ENCODE results near the gene HYDIN.

HYDIN gene

DNA sequence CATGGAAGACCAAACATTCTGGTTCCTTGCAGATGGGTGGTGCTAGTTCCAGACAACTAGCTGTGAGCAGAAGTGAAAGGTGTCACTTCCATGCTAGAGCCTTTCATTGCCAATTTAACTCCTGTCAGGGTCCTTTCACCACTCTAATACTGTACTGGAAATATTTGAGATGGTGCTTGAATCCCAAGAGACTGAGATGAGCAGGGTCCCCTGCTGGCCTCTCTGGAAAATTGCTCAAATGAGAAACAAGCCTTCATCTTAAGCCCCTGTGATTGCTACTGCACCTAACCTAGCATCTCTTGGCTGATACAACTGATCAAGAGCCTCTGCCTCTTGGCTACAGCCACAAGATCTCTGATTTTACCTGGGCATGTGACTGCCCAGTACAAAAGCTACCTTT is 422.2 kb downstream of the HYDIN start:
- Histone ChIP-seq H3K27ac (ENCODE audit: low read depth, low read length) (no peak overlapping the region), H3K4me1 (ENCODE audit: control insufficient read depth in 5 of 5, insufficient read depth in 5 of 5, low read length in 5 of 5) (no peaks in the 10 kb centered on the region), H3K4me3 (ENCODE audit: low read depth in 1 of 5, low read length in 5 of 5) (no peak overlapping the region), H3K36me3 (ENCODE audit: control insufficient read depth in 5 of 5, insufficient read depth in 5 of 5, low read length in 5 of 5) (no peaks in the 10 kb centered on the region), H3K9me3 (ENCODE audit: control insufficient read depth in 5 of 5, low read length in 5 of 5) (peaks cover 3 to 14% (median 9%) of the 10 kb centered on the region in 5 donors), H3K9ac (ENCODE audit: low read length in 5 of 5) (no peak overlapping the region), H3K27me3 (ENCODE audit: control insufficient read depth in 5 of 5, insufficient read depth in 4 of 5, low read length in 5 of 5) (peaks cover 4 to 24% (median 6%) of the 10 kb centered on the region in 5 donors)

GRCh38 chr16:70805787-70806186 is 424.7 kb downstream of the HYDIN start:
- Histone ChIP-seq H3K9ac (ENCODE audit: low read length in 5 of 5) (no peak overlapping the region), H3K9me3 (ENCODE audit: control insufficient read depth in 5 of 5, low read length in 5 of 5) (peaks cover 3 to 14% (median 9%) of the 10 kb centered on the region in 5 donors), H3K4me1 (ENCODE audit: control insufficient read depth in 5 of 5, insufficient read depth in 5 of 5, low read length in 5 of 5) (peaks cover 0 to 6% (median 5%) of the 10 kb centered on the region in 5 donors), H3K27me3 (ENCODE audit: control insufficient read depth in 5 of 5, insufficient read depth in 4 of 5, low read length in 5 of 5) (peaks cover 4 to 24% (median 6%) of the 10 kb centered on the region in 5 donors), H3K27ac (ENCODE audit: low read depth, low read length) (no peak overlapping the region), H3K4me3 (ENCODE audit: low read depth in 1 of 5, low read length in 5 of 5) (no peak overlapping the region), H3K36me3 (ENCODE audit: control insufficient read depth in 5 of 5, insufficient read depth in 5 of 5, low read length in 5 of 5) (no peaks in the 10 kb centered on the region)

DNA sequence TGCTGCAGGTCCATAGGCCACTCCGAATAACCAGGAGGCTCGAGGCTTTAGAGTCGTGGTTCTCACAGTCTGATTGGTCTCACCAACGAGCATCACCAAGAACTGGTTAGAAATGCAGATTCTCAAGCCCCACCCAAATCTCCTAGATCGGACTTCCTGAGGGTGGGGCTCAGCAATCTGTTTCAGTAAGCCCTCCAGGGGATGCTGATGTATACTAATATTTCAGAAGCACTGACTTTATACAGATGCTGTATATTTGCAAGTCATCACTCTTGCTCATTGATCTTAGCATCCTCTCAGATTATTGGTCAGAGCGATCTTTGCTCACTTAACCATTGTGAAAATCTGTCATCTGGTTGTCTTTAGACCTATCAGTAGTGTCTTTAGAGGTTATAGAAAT is 425.1 kb downstream of the HYDIN start:
- Histone ChIP-seq H3K36me3 (ENCODE audit: control insufficient read depth in 5 of 5, insufficient read depth in 5 of 5, low read length in 5 of 5) (no peaks in the 10 kb centered on the region), H3K9me3 (ENCODE audit: control insufficient read depth in 5 of 5, low read length in 5 of 5) (peaks cover 3 to 14% (median 9%) of the 10 kb centered on the region in 5 donors), H3K27me3 (ENCODE audit: control insufficient read depth in 5 of 5, insufficient read depth in 4 of 5, low read length in 5 of 5) (peaks cover 4 to 24% (median 6%) of the 10 kb centered on the region in 5 donors)

DNA sequence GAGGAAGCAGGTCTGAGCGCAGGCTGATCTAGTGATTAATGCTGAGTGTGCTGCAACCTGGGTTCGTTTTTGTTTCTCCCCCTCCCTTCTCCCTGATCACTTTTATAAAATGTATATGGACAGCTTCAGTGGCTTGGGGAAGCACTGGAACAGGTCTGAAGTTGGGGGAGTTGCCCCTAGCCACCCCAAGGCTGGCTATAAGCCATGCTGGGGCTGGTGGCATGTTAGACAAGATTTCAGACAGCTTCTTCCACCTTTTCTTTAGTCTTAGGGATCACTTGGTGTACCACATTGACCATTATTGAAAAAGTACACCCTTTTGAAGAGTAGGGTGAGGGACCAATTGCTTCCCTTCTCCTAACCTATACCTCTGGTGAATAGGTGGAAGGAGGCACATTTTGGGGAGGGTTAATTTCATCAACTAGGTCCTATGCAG is 425.8 kb downstream of the HYDIN start:
- H3K9me3 ChIP-seq (ENCODE audit: control insufficient read depth in 5 of 5, low read length in 5 of 5): peaks cover 3 to 14% (median 9%) of the 10 kb centered on the region in 5 donors
- no peaks in the 10 kb centered on the region for H3K36me3 ChIP-seq (ENCODE audit: control insufficient read depth in 5 of 5, insufficient read depth in 5 of 5, low read length in 5 of 5)
- H3K4me1 ChIP-seq (ENCODE audit: control insufficient read depth in 5 of 5, insufficient read depth in 5 of 5, low read length in 5 of 5): peaks cover 4 to 15% (median 15%) of the 10 kb centered on the region in 5 donors
- H3K4me3 ChIP-seq (ENCODE audit: low read depth in 1 of 5, low read length in 5 of 5): no peak overlapping the region
- no peak overlapping the region for H3K27ac ChIP-seq (ENCODE audit: low read depth, low read length)
- H3K27me3 ChIP-seq (ENCODE audit: control insufficient read depth in 5 of 5, insufficient read depth in 4 of 5, low read length in 5 of 5): peaks cover 2 to 20% (median 5%) of the 10 kb centered on the region in 5 donors
- no peak overlapping the region for H3K9ac ChIP-seq (ENCODE audit: low read length in 5 of 5)

More for the DNA sequence above, 425.1 kb downstream of the HYDIN start:
- Histone ChIP-seq H3K4me3 (ENCODE audit: low read depth in 1 of 5, low read length in 5 of 5) (no peak overlapping the region), H3K4me1 (ENCODE audit: control insufficient read depth in 5 of 5, insufficient read depth in 5 of 5, low read length in 5 of 5) (peaks cover under 1 to 9% (median 8%) of the 10 kb centered on the region in 5 donors), H3K9ac (ENCODE audit: low read length in 5 of 5) (no peak overlapping the region), H3K27ac (ENCODE audit: low read depth, low read length) (no peak overlapping the region)

DNA sequence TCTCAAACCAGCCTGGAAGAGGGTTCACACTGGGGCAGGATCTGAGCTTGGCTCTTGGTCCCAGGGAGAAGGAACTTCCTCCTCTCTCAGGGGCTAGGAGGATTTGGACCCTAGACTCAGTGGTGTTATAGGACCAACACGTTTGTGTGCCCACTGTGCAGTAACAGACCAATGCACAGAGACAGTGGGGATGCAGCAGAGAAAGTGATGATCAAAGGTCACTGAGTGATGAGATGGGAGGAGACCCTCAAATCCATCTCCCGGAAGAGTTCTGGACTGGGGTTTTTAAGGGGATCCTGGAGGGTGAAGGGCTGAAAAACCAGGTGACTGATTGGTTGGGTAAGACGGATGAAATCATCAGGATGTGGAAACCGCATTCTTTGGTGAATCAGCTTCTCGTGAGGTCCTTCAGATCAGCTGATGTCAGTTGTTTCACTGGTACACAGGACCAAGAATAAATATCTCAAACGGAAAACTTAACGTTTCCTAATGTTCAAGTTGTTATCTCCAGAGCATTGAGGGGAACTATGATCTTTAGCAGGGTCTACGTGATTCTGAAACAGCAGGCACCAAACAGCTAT is 426.3 kb downstream of the HYDIN start:
- H3K9me3 ChIP-seq (ENCODE audit: control insufficient read depth in 5 of 5, low read length in 5 of 5): peaks cover 3 to 14% (median 9%) of the 10 kb centered on the region in 5 donors
- no peaks in the 10 kb centered on the region for H3K36me3 ChIP-seq (ENCODE audit: control insufficient read depth in 5 of 5, insufficient read depth in 5 of 5, low read length in 5 of 5)
- H3K4me3 ChIP-seq (ENCODE audit: low read depth in 1 of 5, low read length in 5 of 5): no peak overlapping the region
- H3K4me1 ChIP-seq (ENCODE audit: control insufficient read depth in 5 of 5, insufficient read depth in 5 of 5, low read length in 5 of 5): peaks cover 4 to 20% (median 20%) of the 10 kb centered on the region in 5 donors
- H3K9ac ChIP-seq (ENCODE audit: low read length in 5 of 5): no peak overlapping the region
- peaks cover 0 to 15% (median 5%) of the 10 kb centered on the region in 5 donors for H3K27me3 ChIP-seq (ENCODE audit: control insufficient read depth in 5 of 5, insufficient read depth in 4 of 5, low read length in 5 of 5)
- H3K27ac ChIP-seq (ENCODE audit: low read depth, low read length): no peak overlapping the region

DNA sequence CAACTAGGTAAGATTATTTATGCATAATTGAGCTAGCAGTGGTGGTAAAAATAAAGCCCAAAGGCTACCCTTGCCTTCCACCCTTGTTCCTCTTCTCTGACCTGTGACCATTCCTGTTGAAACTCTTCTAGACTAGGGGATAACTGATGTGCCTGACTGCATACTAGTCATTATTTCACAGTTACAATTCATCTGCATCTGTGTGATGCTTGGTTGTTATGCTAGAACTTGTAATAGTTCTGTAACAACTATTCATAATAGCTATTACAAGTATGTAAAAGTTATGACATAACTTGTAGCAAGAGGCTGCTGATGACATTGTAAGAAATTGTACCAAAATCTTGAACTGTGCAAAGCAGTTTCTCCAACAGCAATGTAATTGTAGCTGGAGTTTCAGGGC is 427.2 kb downstream of the HYDIN start:
- peaks cover 0 to 6% (median 3%) of the 10 kb centered on the region in 5 donors for H3K36me3 ChIP-seq (ENCODE audit: control insufficient read depth in 5 of 5, insufficient read depth in 5 of 5, low read length in 5 of 5)
- peaks cover 0 to 13% (median 0%) of the 10 kb centered on the region in 5 donors for H3K27me3 ChIP-seq (ENCODE audit: control insufficient read depth in 5 of 5, insufficient read depth in 4 of 5, low read length in 5 of 5)
- no peak overlapping the region for H3K27ac ChIP-seq (ENCODE audit: low read depth, low read length)
- no peak overlapping the region for H3K4me3 ChIP-seq (ENCODE audit: low read depth in 1 of 5, low read length in 5 of 5)
- no peak overlapping the region for H3K9ac ChIP-seq (ENCODE audit: low read length in 5 of 5)
- peaks cover 3 to 14% (median 9%) of the 10 kb centered on the region in 5 donors for H3K9me3 ChIP-seq (ENCODE audit: control insufficient read depth in 5 of 5, low read length in 5 of 5)
- H3K4me1 ChIP-seq (ENCODE audit: control insufficient read depth in 5 of 5, insufficient read depth in 5 of 5, low read length in 5 of 5): peaks cover 4 to 23% (median 22%) of the 10 kb centered on the region in 5 donors

DNA sequence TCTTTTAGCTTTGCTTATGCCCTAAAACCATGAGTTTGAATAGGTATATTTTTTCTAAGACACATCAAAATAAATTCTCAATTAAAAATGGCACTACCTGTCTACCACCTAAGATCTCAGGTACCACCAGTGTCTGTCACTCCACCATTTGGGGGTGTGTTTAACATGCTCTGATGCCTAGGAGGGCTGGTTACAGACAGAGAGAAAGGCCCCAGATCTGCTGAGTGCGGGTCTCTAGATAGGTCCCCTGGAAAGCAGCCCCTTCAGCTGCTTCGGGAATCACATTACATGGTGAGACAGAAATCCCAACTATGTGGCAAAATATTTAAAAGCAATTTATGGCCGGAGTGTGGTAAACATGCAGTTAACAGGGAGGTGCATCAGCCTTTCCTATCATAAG is 428.9 kb downstream of the HYDIN start:
- Histone ChIP-seq H3K27me3 (ENCODE audit: control insufficient read depth in 5 of 5, insufficient read depth in 4 of 5, low read length in 5 of 5) (peaks cover 0 to 4% (median 0%) of the 10 kb centered on the region in 5 donors), H3K9ac (ENCODE audit: low read length in 5 of 5) (peak overlapping the region in 1 of 5 donors; percentile 92), H3K27ac (ENCODE audit: low read depth, low read length) (no peak overlapping the region), H3K9me3 (ENCODE audit: control insufficient read depth in 5 of 5, low read length in 5 of 5) (peaks cover 3 to 14% (median 9%) of the 10 kb centered on the region in 5 donors), H3K4me3 (ENCODE audit: low read depth in 1 of 5, low read length in 5 of 5) (peak overlapping the region; percentile 78 to 96 (median 91)), H3K4me1 (ENCODE audit: control insufficient read depth in 5 of 5, insufficient read depth in 5 of 5, low read length in 5 of 5) (peaks cover 4 to 26% (median 22%) of the 10 kb centered on the region in 5 donors), H3K36me3 (ENCODE audit: control insufficient read depth in 5 of 5, insufficient read depth in 5 of 5, low read length in 5 of 5) (peaks cover 0 to 10% (median 7%) of the 10 kb centered on the region in 5 donors)

- H3K9ac ChIP-seq (ENCODE audit: low read length in 5 of 5): peak within 1 kb of the TSS; percentile 88 to 95 (median 92)
- peaks cover 3 to 14% (median 9%) of the 10 kb centered on the region in 5 donors for H3K9me3 ChIP-seq (ENCODE audit: control insufficient read depth in 5 of 5, low read length in 5 of 5)
- H3K4me1 ChIP-seq (ENCODE audit: control insufficient read depth in 5 of 5, insufficient read depth in 5 of 5, low read length in 5 of 5): peaks cover 4 to 26% (median 22%) of the 10 kb centered on the region in 5 donors
- peak within 1 kb of the TSS; percentile 90 to 98 (median 93) for H3K4me3 ChIP-seq (ENCODE audit: low read depth in 1 of 5, low read length in 5 of 5)
- peak within 1 kb of the TSS; percentile 30 for H3K27ac ChIP-seq (ENCODE audit: low read depth, low read length)
- peaks cover 0 to 4% (median 0%) of the 10 kb centered on the region in 5 donors for H3K27me3 ChIP-seq (ENCODE audit: control insufficient read depth in 5 of 5, insufficient read depth in 4 of 5, low read length in 5 of 5)
- peaks cover 0 to 10% (median 7%) of the 10 kb centered on the region in 5 donors for H3K36me3 ChIP-seq (ENCODE audit: control insufficient read depth in 5 of 5, insufficient read depth in 5 of 5, low read length in 5 of 5)
Observed at GRCh38 chr16:70800781-70801480, 429.6 kb downstream of the HYDIN start, which contains the start of gene VAC14. Gene VAC14, minus strand, starts transcription at chr16:70801158. Its CDS starts 258 bp downstream, at chr16:70800900.

DNA sequence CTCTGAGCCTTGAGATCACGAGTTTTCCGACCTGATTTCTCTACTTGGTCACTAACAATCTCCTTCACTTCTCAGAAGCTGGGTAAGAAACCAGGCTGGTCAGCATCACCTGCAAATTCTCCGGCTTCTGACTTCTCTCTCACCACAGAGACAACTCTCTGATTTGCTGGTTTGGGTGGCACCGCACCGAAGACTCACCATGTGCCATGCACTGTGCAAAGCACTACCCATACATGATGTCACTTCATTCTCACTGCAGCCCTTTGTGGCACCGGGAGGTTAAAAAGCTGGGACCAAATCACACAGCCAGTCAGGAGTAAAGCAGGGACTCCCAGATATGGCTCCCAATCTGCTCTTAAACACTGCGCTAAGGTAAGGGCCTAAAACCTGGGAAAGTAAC is 430.2 kb downstream of the HYDIN start:
- peaks cover 3 to 14% (median 9%) of the 10 kb centered on the region in 5 donors for H3K9me3 ChIP-seq (ENCODE audit: control insufficient read depth in 5 of 5, low read length in 5 of 5)
- peak overlapping the region; percentile 88 to 95 (median 92) for H3K9ac ChIP-seq (ENCODE audit: low read length in 5 of 5)
- H3K4me1 ChIP-seq (ENCODE audit: control insufficient read depth in 5 of 5, insufficient read depth in 5 of 5, low read length in 5 of 5): peaks cover 4 to 26% (median 22%) of the 10 kb centered on the region in 5 donors
- H3K36me3 ChIP-seq (ENCODE audit: control insufficient read depth in 5 of 5, insufficient read depth in 5 of 5, low read length in 5 of 5): peaks cover 0 to 10% (median 7%) of the 10 kb centered on the region in 5 donors
- H3K27me3 ChIP-seq (ENCODE audit: control insufficient read depth in 5 of 5, insufficient read depth in 4 of 5, low read length in 5 of 5): peaks cover 0 to 3% (median 0%) of the 10 kb centered on the region in 5 donors
- peak overlapping the region; percentile 90 to 98 (median 93) for H3K4me3 ChIP-seq (ENCODE audit: low read depth in 1 of 5, low read length in 5 of 5)
- H3K27ac ChIP-seq (ENCODE audit: low read depth, low read length): peak overlapping the region; percentile 30

Measured in subcutaneous abdominal adipose tissue (tissue), 5 donors.